ENCODE measurements around the gene PTGFRN.
"Not testable (repeated sequence)": the region's sequence is repeated elsewhere in the genome, so short reads cannot be mapped to it uniquely, and the experiment has no call there.

Gene PTGFRN

DNA sequence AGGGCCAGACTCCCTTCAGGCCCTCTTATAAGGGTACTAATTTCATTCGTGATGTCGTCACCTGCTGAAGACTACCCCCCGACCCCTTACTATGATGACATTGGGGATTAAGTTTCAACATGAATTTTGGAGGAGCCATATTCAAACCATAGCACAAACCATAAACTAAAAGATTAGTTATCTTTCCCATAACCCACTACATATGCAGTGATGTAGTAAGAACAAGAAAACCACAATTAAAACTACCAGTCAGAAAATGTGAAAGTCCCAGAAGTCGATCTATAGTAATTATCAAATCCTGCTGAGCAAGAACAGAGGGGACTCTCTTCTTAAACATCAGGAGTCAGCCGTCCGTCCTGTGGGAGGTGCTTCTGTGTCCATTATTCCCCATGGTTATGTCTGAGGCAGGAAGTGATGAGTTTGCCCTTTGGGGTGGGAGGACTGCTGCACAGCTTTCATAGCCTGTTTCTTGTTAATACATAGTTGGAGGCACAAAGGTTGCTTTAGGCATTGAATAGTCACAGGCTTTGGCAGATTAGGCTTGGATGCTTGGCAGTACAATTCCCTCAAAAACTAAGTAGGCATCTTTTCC is 35.9 kb upstream of the PTGFRN start:
- no peak overlapping the region for H3K27ac ChIP-seq
- TF ChIP-seq, protein P1, sequence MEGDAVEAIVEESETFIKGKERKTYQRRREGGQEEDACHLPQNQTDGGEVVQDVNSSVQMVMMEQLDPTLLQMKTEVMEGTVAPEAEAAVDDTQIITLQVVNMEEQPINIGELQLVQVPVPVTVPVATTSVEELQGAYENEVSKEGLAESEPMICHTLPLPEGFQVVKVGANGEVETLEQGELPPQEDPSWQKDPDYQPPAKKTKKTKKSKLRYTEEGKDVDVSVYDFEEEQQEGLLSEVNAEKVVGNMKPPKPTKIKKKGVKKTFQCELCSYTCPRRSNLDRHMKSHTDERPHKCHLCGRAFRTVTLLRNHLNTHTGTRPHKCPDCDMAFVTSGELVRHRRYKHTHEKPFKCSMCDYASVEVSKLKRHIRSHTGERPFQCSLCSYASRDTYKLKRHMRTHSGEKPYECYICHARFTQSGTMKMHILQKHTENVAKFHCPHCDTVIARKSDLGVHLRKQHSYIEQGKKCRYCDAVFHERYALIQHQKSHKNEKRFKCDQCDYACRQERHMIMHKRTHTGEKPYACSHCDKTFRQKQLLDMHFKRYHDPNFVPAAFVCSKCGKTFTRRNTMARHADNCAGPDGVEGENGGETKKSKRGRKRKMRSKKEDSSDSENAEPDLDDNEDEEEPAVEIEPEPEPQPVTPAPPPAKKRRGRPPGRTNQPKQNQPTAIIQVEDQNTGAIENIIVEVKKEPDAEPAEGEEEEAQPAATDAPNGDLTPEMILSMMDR (IDR thresholded peaks at IDR 0.05), result no peak
- TF ChIP-seq ZFX (IDR thresholded peaks at IDR 0.05; ENCODE audit: borderline replicate concordance), result no peak

DNA sequence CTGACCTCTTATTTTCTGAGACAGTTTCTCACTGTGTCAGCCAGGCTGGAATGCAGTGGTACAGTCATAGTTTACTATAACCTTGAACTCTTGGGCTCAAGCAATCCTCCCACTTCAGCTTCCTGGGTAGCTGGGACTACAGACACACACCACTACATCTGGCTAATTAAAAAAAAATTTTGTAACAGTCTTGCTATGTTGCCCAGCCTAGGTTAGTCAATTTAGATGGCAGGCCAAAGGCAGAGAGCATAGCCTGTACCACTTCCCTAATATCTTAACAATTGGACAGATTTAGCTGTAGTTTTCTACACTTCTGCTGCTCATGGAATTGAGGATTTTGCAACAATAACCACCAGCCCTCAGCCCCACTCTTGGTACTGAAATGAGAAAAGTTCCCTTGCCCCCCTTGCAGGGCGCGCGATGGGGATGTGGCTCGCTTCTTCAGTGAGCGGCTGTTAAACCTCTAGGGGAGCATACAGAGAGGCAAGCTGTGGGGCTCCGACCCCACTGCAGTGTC is 34.9 kb upstream of the PTGFRN start:
- TF ChIP-seq, protein P1 (IDR thresholded peaks at IDR 0.05), result no peak
- TF ChIP-seq ZFX (IDR thresholded peaks at IDR 0.05; ENCODE audit: borderline replicate concordance), result no peak
- H3K27ac ChIP-seq, result no peak overlapping the region

DNA sequence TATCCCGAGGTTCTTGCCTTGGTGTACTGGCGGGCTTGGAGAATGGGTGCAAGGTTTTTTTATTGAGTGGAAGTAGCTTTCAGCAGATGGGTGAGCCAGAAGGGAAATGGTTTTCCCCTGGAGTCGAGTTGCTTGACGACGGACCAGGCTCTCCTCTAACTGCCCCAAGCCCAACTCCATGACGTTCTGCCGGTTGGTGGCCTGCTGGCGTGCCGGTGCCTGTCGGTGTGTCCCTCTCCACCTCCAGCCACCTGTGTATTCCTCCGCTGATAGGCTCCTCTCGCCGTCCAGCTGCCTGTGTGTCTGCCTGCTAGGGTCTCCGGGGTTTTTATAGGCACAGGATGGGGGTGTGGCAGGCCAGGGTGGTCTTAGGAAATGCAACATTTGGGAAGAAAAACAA is 34.3 kb upstream of the PTGFRN start:
- no peak for TF ChIP-seq ZFX (IDR thresholded peaks at IDR 0.05; ENCODE audit: borderline replicate concordance)
- TF ChIP-seq, protein P1 (IDR thresholded peaks at IDR 0.05), result no peak
- no peak overlapping the region for H3K27ac ChIP-seq

DNA sequence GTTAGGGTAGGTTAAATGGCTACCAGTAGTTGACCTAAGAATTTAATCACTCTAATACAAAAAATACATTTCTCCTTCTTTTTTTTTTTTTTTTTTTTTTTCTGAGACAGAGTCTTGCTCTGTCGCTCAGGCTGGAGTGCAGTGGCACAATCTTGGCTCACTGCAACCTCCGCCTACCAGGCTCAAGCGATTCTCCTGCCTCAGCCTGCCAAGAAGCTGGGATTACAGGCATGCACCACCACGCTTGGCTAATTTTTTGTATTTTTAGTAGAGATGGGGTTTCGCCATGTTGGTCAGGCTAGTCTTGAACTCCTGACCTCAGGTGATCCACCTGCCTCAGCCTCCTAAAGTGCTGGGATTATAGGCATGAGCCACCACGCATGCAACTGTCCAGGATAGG is 33.8 kb upstream of the PTGFRN start:
- H3K27ac ChIP-seq, result not testable (repeated sequence)

DNA sequence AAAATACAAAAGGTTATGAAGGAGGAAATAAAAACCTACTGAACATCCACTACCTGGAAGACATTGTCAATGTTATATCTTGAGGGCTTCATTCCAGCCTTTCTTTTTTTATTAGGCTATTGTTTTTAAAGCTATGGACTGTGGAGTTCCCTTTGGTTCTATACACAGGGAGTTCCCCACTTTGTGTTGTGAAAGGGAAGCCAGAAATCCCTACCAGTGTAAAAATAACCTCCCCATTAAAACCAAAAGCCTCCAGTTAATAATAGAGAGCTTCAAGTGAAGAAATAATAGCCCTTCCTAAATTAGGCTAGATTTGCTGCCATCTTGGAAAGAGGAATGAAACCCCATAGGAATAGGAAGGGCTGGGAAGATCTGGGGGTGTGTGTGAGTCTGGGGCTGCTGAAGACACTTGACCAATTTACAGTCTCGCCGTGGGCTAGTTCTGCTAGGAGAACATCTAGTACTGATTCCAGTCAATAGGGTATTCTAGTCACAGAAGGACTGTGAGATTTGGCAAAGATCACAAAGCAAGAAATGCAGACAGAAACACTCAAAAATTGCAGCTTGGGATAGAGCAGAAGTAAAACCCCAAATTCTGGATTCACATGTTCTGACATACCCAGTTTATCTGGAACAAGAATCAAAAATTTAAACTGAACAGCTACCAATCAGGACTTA is 32.4 kb upstream of the PTGFRN start:
- H3K27ac ChIP-seq, result no peak overlapping the region
- TF ChIP-seq ZFX (IDR thresholded peaks at IDR 0.05; ENCODE audit: borderline replicate concordance), result no peak
- TF ChIP-seq, protein P1 (IDR thresholded peaks at IDR 0.05), result no peak

DNA sequence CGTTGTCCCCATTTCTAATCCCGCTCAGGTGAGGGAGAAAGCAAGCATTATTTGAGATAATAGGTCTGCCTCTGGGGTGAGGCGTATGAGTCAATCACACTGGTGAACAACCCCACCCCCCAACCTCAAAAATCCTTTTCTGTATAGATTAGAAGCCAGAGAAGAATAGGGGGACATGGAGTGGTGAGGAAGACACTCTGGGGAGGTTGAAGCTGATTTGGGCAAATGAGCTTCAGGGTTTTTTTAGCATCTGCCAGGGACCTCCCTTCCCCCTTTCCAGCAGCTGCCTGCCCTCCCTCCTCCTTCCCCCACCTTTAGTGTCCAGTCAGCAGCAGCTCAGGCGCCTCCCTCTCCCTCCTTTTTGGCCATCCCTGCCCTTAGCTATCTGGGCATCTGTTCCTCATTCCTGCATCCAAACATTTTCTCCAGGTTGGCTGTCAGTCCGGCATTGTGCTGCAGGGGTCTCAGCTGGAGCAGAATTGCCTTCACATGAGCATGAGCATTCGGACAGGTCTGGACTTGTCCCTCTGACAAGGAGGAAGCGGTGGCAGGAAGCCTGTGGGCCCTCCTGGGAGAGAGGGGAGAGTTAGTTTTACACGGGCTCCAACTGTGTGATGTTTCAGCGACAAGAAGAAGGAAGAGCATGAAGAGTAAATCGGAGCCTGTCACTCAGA is 30.8 kb upstream of the PTGFRN start:
- no peak overlapping the region for H3K27ac ChIP-seq
- TF ChIP-seq ZFX (IDR thresholded peaks at IDR 0.05; ENCODE audit: borderline replicate concordance), result no peak
- TF ChIP-seq, protein P1 (IDR thresholded peaks at IDR 0.05), result no peak

DNA sequence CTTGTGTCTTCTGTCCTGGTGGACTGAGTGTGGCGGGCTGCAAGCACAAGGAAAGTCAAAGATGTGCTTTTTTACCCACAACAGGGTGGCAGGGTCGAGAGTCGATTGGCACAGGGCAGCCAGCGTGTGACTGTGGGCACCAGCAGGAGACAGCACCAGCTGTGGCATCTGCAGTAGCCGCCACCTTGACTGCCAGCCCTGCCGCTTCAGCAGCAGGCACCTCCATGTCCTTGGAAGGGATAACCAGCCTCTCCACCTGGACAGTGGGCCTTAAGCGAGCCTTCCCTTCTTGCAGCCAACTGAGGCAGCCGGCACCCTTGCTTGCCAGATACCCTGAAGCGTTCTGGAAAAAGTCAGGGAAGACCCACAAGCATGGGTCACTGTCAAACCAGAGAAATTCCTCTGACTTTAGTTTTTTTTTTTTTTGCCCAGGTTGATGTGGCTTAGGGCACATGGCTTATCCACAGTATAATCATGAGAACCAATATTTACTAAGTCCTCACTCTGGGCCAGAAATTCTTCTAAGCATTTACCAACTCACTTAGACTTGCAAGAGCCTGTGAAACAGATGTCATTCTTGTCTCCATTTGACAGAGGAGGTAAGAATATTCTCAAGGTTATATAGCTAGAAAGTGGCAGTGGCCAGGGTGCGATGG is 30.1 kb upstream of the PTGFRN start:
- TF ChIP-seq, protein P1 (IDR thresholded peaks at IDR 0.05), result no peak
- H3K27ac ChIP-seq, result no peak overlapping the region

Data from 22Rv1 (cell line).